Measurements from ENCODE around the gene DUSP16. TPM values are rescaled to one million over a fixed set of nuclear protein-coding genes. Genes with fewer than 3 reads are reported as not detected.

The DUSP16 gene
- total RNA-seq, 3 donors from 2014 or later (not counting 1 experiment from before 2014, with no cell fraction given) = 6.9 to 19.9 (median 10.0) TPM

DNA sequence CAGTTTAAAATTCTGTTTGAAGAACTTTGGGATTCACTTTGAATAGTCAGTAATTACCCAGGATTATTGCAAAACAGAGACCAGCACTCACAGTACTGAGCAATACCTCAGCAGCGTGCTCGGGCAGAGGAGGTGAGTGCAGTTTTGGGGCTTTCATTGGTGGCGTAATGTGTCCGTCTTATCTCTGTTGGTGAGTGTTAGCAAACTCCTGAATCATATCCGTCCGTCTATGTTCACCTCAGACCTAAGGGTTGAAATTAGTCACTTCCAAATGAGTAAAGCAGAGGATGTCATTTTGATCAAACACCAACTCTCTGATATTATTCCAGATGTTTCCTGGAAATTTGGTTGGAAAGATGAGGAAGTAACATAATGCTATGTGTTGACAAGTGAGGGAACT, 123.0 kb downstream of the DUSP16 start:
- peak overlapping the region; percentile 76 for H3K4me3 Mint-ChIP-seq

DNA sequence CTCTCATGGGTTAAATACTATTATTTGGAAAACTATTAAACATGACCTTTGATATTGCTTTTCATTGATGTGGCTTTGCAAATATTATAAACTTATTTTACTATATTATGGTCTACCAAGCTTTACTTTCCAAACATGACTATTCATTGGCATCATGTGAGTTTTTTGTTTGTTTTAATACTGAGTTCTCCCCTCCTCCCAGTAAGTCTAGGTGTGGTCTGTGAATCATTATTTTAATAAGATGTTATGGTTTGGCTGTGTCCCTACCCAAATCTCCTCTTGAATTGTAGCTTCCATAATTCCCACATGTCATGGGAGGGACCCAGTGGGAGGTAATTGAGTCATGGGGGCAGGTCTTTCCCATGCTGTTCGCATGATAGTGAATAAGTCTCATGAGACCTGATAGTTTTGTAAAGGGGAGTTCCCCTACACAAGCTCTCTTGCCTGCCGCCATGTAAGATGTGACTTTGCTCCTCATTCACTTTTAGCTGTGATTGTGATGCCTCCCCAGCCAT, 125.8 kb downstream of the DUSP16 start:
- Histone ChIP-seq H3K4me1 (ENCODE audit: control insufficient read depth, insufficient read depth, low read length) (peaks cover 29% of the 10 kb centered on the region), H3K9me3 (ENCODE audit: control insufficient read depth, insufficient read depth, low read length) (no peaks in the 10 kb centered on the region), H3K27ac (ENCODE audit: low read length) (no peak overlapping the region), H3K4me3 (ENCODE audit: low read length) (no peak overlapping the region), H3K36me3 (ENCODE audit: control insufficient read depth, insufficient read depth, low read length) (peaks cover 5% of the 10 kb centered on the region), H3K27me3 (ENCODE audit: control insufficient read depth, insufficient read depth, low read length) (no peaks in the 10 kb centered on the region)
- intact Hi-C loops (cut with micrococcal nuclease) = no loop called here
- 100% methylated on average over 2 of the region's 2 CpGs for WGBS (ENCODE audit: insufficient coverage)
- no peaks in the 10 kb centered on the region for H3K36me3 Mint-ChIP-seq
- H3K4me3 Mint-ChIP-seq = no peak overlapping the region
- H3K27me3 Mint-ChIP-seq (ENCODE audit: low read depth in 2 of 2) = no peaks in the 10 kb centered on the region
- H3K4me1 Mint-ChIP-seq = peaks cover 34 to 36% of the 10 kb centered on the region in 2 donors
- no peaks in the 10 kb centered on the region for H3K9me3 Mint-ChIP-seq
- DNase-seq (no peak), ATAC-seq (no peak)
- H3K27ac Mint-ChIP-seq = no peak overlapping the region
- TF ChIP-seq, protein P1, sequence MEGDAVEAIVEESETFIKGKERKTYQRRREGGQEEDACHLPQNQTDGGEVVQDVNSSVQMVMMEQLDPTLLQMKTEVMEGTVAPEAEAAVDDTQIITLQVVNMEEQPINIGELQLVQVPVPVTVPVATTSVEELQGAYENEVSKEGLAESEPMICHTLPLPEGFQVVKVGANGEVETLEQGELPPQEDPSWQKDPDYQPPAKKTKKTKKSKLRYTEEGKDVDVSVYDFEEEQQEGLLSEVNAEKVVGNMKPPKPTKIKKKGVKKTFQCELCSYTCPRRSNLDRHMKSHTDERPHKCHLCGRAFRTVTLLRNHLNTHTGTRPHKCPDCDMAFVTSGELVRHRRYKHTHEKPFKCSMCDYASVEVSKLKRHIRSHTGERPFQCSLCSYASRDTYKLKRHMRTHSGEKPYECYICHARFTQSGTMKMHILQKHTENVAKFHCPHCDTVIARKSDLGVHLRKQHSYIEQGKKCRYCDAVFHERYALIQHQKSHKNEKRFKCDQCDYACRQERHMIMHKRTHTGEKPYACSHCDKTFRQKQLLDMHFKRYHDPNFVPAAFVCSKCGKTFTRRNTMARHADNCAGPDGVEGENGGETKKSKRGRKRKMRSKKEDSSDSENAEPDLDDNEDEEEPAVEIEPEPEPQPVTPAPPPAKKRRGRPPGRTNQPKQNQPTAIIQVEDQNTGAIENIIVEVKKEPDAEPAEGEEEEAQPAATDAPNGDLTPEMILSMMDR (IDR thresholded peaks at IDR 0.05) = no peak

More for the DNA sequence above, 123.0 kb downstream of the DUSP16 start:
- Mint-ChIP-seq H3K27ac (peak overlapping the region; percentile 94 to 98), H3K27me3 (ENCODE audit: low read depth in 2 of 2) (no peaks in the 10 kb centered on the region), H3K36me3 (no peaks in the 10 kb centered on the region), H3K4me1 (peaks cover 49 to 50% of the 10 kb centered on the region in 2 donors), H3K9me3 (no peaks in the 10 kb centered on the region)
- intact Hi-C loops (cut with micrococcal nuclease) = loop anchor here (5.0 kb wide), 1 partner anchor 123 kb away; the partner anchor contains the start of gene DUSP16
- ATAC-seq (peak in 1 of 3 donors; percentile 73), DNase-seq (peak in 1 of 2 donors; percentile 75)
- TF ChIP-seq, protein P1 (IDR thresholded peaks at IDR 0.05) = no peak
- Histone ChIP-seq H3K4me3 (ENCODE audit: low read length) (no peak overlapping the region), H3K27ac (ENCODE audit: low read length) (no peak overlapping the region), H3K4me1 (ENCODE audit: control insufficient read depth, insufficient read depth, low read length) (peaks cover 40% of the 10 kb centered on the region), H3K27me3 (ENCODE audit: control insufficient read depth, insufficient read depth, low read length) (no peaks in the 10 kb centered on the region), H3K9me3 (ENCODE audit: control insufficient read depth, insufficient read depth, low read length) (no peaks in the 10 kb centered on the region), H3K36me3 (ENCODE audit: control insufficient read depth, insufficient read depth, low read length) (peaks cover 5% of the 10 kb centered on the region)
- WGBS (ENCODE audit: insufficient coverage) = 75% methylated on average over 6 of the region's 6 CpGs

DNA sequence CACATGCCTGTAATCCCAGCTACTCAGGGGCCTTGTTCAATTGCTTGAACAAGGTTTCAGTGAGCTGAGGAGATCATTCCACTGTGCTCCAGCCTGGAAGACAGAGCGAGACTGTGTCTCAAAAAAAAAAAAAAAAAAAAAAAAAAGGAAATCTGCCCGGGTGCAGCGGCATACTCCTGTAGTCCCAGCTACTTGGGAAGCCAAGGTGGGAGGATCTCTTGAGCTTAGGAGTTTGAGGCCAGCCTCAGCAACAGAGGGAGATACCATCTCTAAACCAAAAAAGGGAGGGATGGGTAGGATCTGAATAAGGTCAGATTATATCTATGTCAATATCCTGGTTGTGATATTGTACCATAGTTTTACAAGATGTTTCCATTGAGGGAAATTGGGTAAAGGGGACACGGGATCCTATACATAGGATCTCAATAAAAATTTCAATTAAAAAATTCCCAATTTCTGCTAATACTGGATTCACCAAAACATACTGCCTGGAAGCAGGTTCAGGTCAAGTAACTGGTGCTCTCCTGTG, 129.4 kb downstream of the DUSP16 start:
- Histone ChIP-seq H3K36me3 (ENCODE audit: control insufficient read depth, insufficient read depth, low read length) (peaks cover 5% of the 10 kb centered on the region), H3K27ac (ENCODE audit: low read length) (no peak overlapping the region), H3K9me3 (ENCODE audit: control insufficient read depth, insufficient read depth, low read length) (no peaks in the 10 kb centered on the region), H3K4me1 (ENCODE audit: control insufficient read depth, insufficient read depth, low read length) (peaks cover 18% of the 10 kb centered on the region), H3K27me3 (ENCODE audit: control insufficient read depth, insufficient read depth, low read length) (no peaks in the 10 kb centered on the region), H3K4me3 (ENCODE audit: low read length) (no peak overlapping the region)
- ATAC-seq (no peak), DNase-seq (no peak)
- H3K27me3 Mint-ChIP-seq (ENCODE audit: low read depth in 2 of 2) = no peaks in the 10 kb centered on the region
- no peaks in the 10 kb centered on the region for H3K9me3 Mint-ChIP-seq
- intact Hi-C loops (cut with micrococcal nuclease) = no loop called here
- H3K4me1 Mint-ChIP-seq = peaks cover 30 to 31% of the 10 kb centered on the region in 2 donors
- H3K27ac Mint-ChIP-seq = peak overlapping the region in 1 of 2 donors; percentile 35
- TF ChIP-seq, protein P1 (IDR thresholded peaks at IDR 0.05) = no peak
- 96% methylated on average over 3 of the region's 4 CpGs for WGBS (ENCODE audit: insufficient coverage)
- H3K36me3 Mint-ChIP-seq = no peaks in the 10 kb centered on the region
- no peak overlapping the region for H3K4me3 Mint-ChIP-seq

DNA sequence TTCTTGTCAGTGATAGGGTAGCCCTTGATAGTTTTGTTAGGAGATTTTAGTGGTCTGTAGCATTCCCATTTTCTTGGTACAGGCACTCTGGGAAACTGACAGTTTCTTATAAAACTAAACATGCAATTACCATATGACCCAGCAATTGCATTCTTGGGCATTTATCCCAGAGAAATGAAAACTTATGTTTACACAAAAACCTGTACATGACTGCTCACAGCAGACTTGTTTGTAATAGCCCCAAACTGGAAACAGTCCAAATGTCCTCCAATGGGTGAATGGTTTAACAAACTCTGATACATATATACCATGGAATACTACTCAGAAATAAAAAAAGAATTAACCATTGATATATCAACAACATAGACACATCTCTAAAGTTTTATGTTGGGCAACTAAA, 130.3 kb downstream of the DUSP16 start:
- Histone ChIP-seq H3K4me3 (ENCODE audit: low read length) (no peak overlapping the region), H3K4me1 (ENCODE audit: control insufficient read depth, insufficient read depth, low read length) (peaks cover 18% of the 10 kb centered on the region), H3K36me3 (ENCODE audit: control insufficient read depth, insufficient read depth, low read length) (peaks cover 5% of the 10 kb centered on the region), H3K27me3 (ENCODE audit: control insufficient read depth, insufficient read depth, low read length) (no peaks in the 10 kb centered on the region), H3K27ac (ENCODE audit: low read length) (no peak overlapping the region), H3K9me3 (ENCODE audit: control insufficient read depth, insufficient read depth, low read length) (no peaks in the 10 kb centered on the region)
- H3K4me1 Mint-ChIP-seq = peaks cover 30% of the 10 kb centered on the region in 2 donors
- ATAC-seq (no peak), DNase-seq (no peak)
- no peaks in the 10 kb centered on the region for H3K27me3 Mint-ChIP-seq (ENCODE audit: low read depth in 2 of 2)
- intact Hi-C loops (cut with micrococcal nuclease) = no loop called here
- H3K9me3 Mint-ChIP-seq = no peaks in the 10 kb centered on the region
- H3K4me3 Mint-ChIP-seq = peak overlapping the region; percentile 28
- H3K27ac Mint-ChIP-seq = no peak overlapping the region
- no peaks in the 10 kb centered on the region for H3K36me3 Mint-ChIP-seq
- TF ChIP-seq, protein P1 (IDR thresholded peaks at IDR 0.05) = no peak
